ENCODE measurements around the gene MSMO1.

DNA sequence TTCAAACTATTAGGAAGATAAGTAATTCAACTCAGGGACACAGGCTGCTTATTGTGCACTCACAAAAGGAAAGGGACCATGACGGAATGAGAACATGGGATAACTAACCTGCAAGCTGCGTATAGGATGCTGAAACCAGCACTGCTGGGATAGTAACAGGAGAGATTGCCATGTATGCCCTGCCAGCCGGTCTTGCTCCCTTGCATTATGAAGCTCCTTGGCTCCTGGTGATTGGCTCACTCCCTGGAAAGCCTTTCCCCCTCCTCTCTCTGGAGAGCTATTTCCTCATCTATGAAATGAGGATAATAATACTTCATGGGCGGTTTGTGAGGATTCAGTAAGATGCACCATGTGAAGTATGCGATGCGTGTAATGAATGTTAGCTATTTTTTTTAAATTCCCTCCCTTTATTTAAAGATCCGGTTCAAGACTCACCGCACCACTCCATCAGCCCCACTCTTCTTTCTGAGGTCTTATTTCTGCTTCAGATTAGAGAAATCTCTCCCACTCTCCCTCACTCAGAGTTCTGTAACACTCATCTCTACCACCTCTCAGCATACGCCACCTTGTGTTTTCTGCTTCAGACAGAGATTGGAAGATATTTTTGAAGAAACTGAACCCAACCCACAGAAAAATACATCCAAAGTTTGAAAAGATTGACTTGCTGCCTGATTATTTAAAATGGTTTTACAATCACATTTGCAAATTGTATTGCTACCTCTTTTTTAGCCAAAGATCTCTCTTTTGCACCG, 18.4 kb downstream of the MSMO1 start:
- TF ChIP-seq, protein P1, sequence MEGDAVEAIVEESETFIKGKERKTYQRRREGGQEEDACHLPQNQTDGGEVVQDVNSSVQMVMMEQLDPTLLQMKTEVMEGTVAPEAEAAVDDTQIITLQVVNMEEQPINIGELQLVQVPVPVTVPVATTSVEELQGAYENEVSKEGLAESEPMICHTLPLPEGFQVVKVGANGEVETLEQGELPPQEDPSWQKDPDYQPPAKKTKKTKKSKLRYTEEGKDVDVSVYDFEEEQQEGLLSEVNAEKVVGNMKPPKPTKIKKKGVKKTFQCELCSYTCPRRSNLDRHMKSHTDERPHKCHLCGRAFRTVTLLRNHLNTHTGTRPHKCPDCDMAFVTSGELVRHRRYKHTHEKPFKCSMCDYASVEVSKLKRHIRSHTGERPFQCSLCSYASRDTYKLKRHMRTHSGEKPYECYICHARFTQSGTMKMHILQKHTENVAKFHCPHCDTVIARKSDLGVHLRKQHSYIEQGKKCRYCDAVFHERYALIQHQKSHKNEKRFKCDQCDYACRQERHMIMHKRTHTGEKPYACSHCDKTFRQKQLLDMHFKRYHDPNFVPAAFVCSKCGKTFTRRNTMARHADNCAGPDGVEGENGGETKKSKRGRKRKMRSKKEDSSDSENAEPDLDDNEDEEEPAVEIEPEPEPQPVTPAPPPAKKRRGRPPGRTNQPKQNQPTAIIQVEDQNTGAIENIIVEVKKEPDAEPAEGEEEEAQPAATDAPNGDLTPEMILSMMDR (IDR thresholded peaks at IDR 0.05) = no peak
- TF ChIP-seq POLR2A (IDR thresholded peaks at IDR 0.05) = no peak
